Esophagus squamous epithelium (tissue), 5 donors: ENCODE results near the gene WDR70. TPM values are rescaled to one million over a fixed set of nuclear protein-coding genes. Genes with fewer than 3 reads are reported as not detected.
"Not testable (repeated sequence)": the region's sequence is repeated elsewhere in the genome, so short reads cannot be mapped to it uniquely, and the experiment has no call there.

ENCODE experiments used
- DNase-seq: peaks from one replicate; lab custom pipeline; 2025; lab: John Stamatoyannopoulos, UW
- H3K27ac ChIP-seq, 4 donors: fragments of 200-600 bp; sonication (generic); one replicate each; pipeline ENCODE4 v1.5.1; 2016 to 2019; ENCODE audit warnings: mild to moderate bottlenecking in 1 of 4
- H3K27me3 ChIP-seq, 4 donors: fragments of 200-600 bp; sonication (generic); 1 replicate in 3 of 4; 2 replicates in 1 of 4; pipeline versions ENCODE4 v1.5.1 to v1.6.0; 2017 to 2021; ENCODE audit warnings: antibody characterized with exemption in 1 of 4
- H3K36me3 ChIP-seq, 3 donors: fragments of 200-600 bp; sonication (generic); one replicate each; pipeline ENCODE4 v1.5.1; 2016 to 2019
- H3K4me1 ChIP-seq, 3 donors: fragments of 200-600 bp; sonication (generic); one replicate each; pipeline ENCODE4 v1.5.1; 2017 to 2019
- H3K4me3 ChIP-seq, 4 donors: fragments of 200-600 bp; sonication (generic); 1 replicate in 3 of 4; 2 replicates in 1 of 4; pipeline ENCODE4 v1.5.1; 2016 to 2019; ENCODE audit warnings: mild to moderate bottlenecking in 2 of 4, moderate library complexity in 1 of 4
- H3K9me3 ChIP-seq, 3 donors: fragments of 200-600 bp; sonication (generic); one replicate each; pipeline ENCODE4 v1.5.1; 2016 to 2019
- POLR2A ChIP-seq, 4 donors: fragments of 450-650 bp; IDR thresholded peaks; one replicate each; pipeline ENCODE4 v1.6.1; 2017; ENCODE audit warnings: antibody characterized with exemption in 4 of 4, mild to moderate bottlenecking in 4 of 4, moderate library complexity in 3 of 4
- WGBS, 2 donors: methylation state at CpG; one replicate each; pipeline ENCODE4 v1.1.5; 2018; 5-methylcytosine and 5-hydroxymethylcytosine counted together
- intact Hi-C: fragments of 100-400 bp; cut with DNase I; formaldehyde crosslinking; loops from one replicate; pipeline ENCODE4 v1.15.0; 2022
- total RNA-seq, 4 donors: library from RNA; depleted of rRNA; stranded (reverse); fragments of >200 nt; gene quantifications; one replicate each; pipeline ENCODE4 v1.1.0, GENCODE V29; 2016
- TF ChIP-seq, protein P1 (sequence below), 6 experiments: fragments of 450-650 bp in 4 of 6; fragments of 200-600 bp in 2 of 6; sonication (generic) in 2 of 6; IDR thresholded peaks; one replicate each; pipeline ENCODE4 v1.5.1; 2016 to 2019; ENCODE audit warnings: antibody characterized with exemption in 6 of 6, mild to moderate bottlenecking in 4 of 6, moderate library complexity in 4 of 6
- donor health status: DM: yes; HTN: yes; CAD: no.

WDR70 gene
- total RNA-seq, 4 donors from 2014 or later = 8.2 to 26.1 (median 15.5) TPM

DNA sequence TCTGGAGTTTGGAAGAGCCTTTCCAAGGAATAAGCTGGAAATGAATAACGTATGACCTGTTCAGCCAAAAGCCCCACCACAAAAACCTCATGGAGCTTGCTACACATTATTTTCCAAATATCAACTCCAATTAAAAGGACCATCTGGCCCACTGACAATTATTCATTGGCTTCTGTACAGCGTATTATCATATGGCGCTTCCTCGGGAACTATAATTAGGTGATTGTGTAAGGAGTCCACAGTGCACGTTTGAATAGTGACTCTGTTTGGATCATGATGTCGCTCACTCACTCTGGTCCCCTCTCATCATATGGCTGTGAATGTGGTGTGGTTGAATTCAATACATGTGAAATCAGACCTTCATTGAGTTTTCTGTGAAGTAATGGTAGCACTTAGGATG is 408.6 kb downstream of the WDR70 start:
- no peaks in the 10 kb centered on the region for H3K36me3 ChIP-seq
- DNase-seq = no peak
- H3K27ac ChIP-seq = no peak overlapping the region
- H3K4me1 ChIP-seq = no peaks in the 10 kb centered on the region
- WGBS, 2 donors = 76 to 85% methylated on average over 5 to 6 of the region's 6 CpGs
- H3K9me3 ChIP-seq = no peaks in the 10 kb centered on the region
- intact Hi-C loops = no loop called here
- no peak overlapping the region for H3K4me3 ChIP-seq
- H3K27me3 ChIP-seq = no peaks in the 10 kb centered on the region
- no peak for TF ChIP-seq POLR2A (IDR thresholded peaks at IDR 0.05)
- TF ChIP-seq, protein P1, sequence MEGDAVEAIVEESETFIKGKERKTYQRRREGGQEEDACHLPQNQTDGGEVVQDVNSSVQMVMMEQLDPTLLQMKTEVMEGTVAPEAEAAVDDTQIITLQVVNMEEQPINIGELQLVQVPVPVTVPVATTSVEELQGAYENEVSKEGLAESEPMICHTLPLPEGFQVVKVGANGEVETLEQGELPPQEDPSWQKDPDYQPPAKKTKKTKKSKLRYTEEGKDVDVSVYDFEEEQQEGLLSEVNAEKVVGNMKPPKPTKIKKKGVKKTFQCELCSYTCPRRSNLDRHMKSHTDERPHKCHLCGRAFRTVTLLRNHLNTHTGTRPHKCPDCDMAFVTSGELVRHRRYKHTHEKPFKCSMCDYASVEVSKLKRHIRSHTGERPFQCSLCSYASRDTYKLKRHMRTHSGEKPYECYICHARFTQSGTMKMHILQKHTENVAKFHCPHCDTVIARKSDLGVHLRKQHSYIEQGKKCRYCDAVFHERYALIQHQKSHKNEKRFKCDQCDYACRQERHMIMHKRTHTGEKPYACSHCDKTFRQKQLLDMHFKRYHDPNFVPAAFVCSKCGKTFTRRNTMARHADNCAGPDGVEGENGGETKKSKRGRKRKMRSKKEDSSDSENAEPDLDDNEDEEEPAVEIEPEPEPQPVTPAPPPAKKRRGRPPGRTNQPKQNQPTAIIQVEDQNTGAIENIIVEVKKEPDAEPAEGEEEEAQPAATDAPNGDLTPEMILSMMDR (IDR thresholded peaks at IDR 0.05) = no peak

DNA sequence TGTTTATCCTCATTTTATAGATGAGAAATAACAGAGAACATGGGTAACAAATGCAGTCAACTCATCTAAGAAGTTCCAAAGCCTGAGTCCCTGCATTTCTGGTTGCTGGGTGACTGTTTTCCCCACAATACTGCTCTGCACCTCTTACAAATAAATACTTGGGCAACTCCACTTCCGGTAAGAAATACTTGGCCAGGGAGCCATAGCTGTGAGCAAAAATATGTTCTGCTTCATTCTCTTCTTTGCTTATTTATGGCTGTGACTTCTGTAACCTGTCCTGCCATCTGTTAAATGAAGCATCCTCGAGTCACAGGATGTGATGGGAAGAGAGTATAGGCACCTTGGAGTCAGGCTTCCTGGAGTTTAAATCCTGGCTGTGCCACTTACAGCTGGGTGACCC is 410.9 kb downstream of the WDR70 start:
- 39 to 60% methylated on average over 2 of the region's 2 CpGs for WGBS, 2 donors
- peaks cover 0 to 6% (median 4%) of the 10 kb centered on the region in 3 donors for H3K9me3 ChIP-seq
- no peak overlapping the region for H3K27ac ChIP-seq
- no peak for DNase-seq
- TF ChIP-seq, protein P1 (IDR thresholded peaks at IDR 0.05) = no peak
- no peak for TF ChIP-seq POLR2A (IDR thresholded peaks at IDR 0.05)
- H3K27me3 ChIP-seq = no peaks in the 10 kb centered on the region
- no peak overlapping the region for H3K4me3 ChIP-seq
- no peaks in the 10 kb centered on the region for H3K36me3 ChIP-seq
- intact Hi-C loops = no loop called here
- H3K4me1 ChIP-seq = no peaks in the 10 kb centered on the region

DNA sequence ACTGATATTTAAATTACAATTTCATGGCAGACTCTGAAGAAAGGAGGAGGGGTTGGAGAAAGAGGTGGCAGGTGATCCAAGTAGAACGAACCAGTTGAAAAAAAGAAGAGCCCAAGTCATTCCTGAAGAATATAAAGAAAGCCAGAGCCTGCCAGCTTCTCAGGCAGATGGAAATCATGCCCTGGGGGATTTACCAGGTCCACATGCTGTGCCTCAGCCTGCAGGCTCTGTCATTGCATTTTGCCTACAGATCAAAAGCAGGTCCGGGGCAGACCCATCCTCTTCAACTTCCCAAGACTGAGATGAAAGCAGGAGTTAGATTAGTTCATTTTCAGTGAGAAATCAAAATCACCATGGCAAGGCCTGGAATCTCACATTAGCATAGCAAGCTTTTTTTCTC is 412.2 kb downstream of the WDR70 start:
- Histone ChIP-seq H3K36me3 (no peaks in the 10 kb centered on the region), H3K4me3 (no peak overlapping the region), H3K27me3 (no peaks in the 10 kb centered on the region), H3K9me3 (peaks cover 0 to 17% (median 4%) of the 10 kb centered on the region in 3 donors), H3K4me1 (no peaks in the 10 kb centered on the region), H3K27ac (no peak overlapping the region)
- TF ChIP-seq POLR2A (IDR thresholded peaks at IDR 0.05) = no peak
- TF ChIP-seq, protein P1 (IDR thresholded peaks at IDR 0.05) = no peak
- intact Hi-C loops = no loop called here
- no peak for DNase-seq
- 23 to 42% methylated on average over 2 of the region's 2 CpGs for WGBS, 2 donors

DNA sequence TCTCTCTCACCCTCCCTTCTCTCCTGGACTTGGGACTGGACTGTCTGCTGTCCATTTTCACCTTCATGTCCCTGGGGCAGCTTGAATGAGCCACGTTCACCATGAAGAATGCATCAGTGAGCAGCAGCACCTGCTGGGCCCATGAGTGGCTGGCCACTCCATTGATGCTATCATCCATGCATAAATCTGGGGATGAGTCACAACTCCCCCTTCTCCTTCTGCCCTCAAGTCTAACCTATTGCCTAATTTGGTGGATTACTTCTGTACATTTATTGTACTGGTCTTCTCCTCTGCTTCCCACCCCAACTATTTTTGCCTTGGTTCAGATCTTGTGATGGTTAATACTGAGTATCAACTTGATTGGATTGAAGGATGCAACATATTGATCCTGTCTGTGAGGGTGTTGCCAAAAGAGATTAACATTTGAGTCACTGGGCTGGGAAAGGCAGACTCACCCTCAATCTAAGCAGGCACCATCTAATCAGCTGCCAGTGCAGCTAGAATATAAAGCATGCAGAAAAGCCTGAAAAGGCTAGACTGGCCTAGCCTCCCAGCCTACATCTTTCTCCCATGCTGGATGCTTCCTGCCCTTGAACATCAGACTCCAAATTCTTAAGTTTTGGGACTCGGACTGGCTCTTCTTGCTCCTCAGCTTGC is 414.0 kb downstream of the WDR70 start:
- no peak overlapping the region for H3K27ac ChIP-seq
- no peak for DNase-seq
- no peaks in the 10 kb centered on the region for H3K27me3 ChIP-seq
- no peaks in the 10 kb centered on the region for H3K4me1 ChIP-seq
- no peak for TF ChIP-seq POLR2A (IDR thresholded peaks at IDR 0.05)
- TF ChIP-seq, protein P1 (IDR thresholded peaks at IDR 0.05) = no peak
- peaks cover 0 to 17% (median 4%) of the 10 kb centered on the region in 3 donors for H3K9me3 ChIP-seq
- H3K36me3 ChIP-seq = no peaks in the 10 kb centered on the region
- WGBS, 2 donors = 74 to 75% methylated on average over 2 of the region's 2 CpGs
- intact Hi-C loops = no loop called here
- H3K4me3 ChIP-seq = no peak overlapping the region

DNA sequence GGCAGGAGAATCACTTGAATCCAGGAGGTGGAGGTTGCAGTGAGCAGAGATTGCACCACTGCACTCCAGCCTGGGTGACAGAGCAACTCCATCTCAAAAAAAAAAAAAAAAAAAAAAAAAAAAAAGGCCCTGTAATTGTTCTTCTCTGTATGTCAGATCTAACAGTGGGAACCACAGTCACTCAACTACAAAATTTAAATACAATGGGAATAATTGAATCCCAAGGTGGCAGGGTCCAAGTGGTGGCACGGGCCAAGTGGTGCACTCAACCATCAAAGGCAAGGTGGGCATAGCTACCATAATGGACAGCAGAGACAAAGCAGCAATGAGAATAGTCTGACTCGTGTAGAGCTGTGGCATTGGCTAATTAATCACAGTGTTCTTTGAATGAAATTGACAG is 416.2 kb downstream of the WDR70 start:
- WGBS, 2 donors = 67 to 72% methylated on average over 2 of the region's 2 CpGs
- intact Hi-C loops, H3K27ac ChIP-seq, DNase-seq, H3K36me3 ChIP-seq, H3K4me3 ChIP-seq, H3K27me3 ChIP-seq, H3K4me1 ChIP-seq: not testable (repeated sequence)
- peaks cover 0 to 17% (median 4%) of the 10 kb centered on the region in 3 donors for H3K9me3 ChIP-seq

DNA sequence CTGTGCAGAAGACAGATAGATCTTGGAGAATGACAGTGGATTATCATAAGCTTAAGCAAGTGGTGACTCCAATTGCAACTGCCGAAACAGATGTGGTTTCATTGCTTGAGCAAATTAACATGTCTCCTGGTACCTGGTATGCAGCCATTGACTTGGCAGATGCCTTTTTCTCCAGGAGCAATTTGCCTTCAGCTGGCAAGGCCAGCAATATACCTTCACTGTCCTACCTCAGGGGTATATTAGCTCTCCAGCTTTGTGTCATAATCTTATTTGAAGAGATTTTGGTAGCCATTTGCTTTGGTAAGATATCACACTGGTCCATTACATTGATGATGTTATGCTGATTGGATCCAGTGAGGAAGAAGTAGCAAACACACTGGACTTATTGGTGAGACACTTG is 417.3 kb downstream of the WDR70 start:
- H3K27me3 ChIP-seq, H3K4me3 ChIP-seq, H3K36me3 ChIP-seq, H3K27ac ChIP-seq, intact Hi-C loops, H3K4me1 ChIP-seq, DNase-seq: not testable (repeated sequence)
- H3K9me3 ChIP-seq = peaks cover 0 to 17% (median 4%) of the 10 kb centered on the region in 3 donors
- 88 to 94% methylated on average over 1 of the region's 1 CpG for WGBS, 2 donors
